ENCODE results near the gene POLR2F.

DNA sequence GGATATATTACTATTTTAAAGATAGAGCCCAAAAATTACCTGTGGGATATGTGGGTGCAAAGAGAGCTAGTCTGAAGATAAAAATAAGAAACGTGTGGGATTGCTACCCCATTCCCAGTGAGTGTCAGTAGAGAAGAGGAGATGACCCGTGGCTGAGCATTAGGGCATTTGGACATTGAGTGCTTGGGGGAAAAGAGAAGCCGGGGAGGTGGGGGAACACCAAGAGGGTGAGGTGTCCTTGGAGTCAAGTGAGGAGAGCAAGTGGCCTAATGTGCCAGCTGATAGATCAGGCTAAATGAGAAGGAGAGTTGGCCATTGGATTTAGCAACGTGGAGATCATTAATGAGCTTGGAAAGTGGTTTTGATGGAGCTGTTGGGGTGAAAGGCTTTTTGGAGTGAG is 1.2 kb downstream of the POLR2F start:
- TF ChIP-seq, protein P1, sequence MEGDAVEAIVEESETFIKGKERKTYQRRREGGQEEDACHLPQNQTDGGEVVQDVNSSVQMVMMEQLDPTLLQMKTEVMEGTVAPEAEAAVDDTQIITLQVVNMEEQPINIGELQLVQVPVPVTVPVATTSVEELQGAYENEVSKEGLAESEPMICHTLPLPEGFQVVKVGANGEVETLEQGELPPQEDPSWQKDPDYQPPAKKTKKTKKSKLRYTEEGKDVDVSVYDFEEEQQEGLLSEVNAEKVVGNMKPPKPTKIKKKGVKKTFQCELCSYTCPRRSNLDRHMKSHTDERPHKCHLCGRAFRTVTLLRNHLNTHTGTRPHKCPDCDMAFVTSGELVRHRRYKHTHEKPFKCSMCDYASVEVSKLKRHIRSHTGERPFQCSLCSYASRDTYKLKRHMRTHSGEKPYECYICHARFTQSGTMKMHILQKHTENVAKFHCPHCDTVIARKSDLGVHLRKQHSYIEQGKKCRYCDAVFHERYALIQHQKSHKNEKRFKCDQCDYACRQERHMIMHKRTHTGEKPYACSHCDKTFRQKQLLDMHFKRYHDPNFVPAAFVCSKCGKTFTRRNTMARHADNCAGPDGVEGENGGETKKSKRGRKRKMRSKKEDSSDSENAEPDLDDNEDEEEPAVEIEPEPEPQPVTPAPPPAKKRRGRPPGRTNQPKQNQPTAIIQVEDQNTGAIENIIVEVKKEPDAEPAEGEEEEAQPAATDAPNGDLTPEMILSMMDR (IDR thresholded peaks at IDR 0.05) = no peak
- TF ChIP-seq POLR2A (IDR thresholded peaks at IDR 0.05) = no peak
